Smooth muscle cell (in vitro differentiated cells): ENCODE measurements around the gene UNCX. TPM values are rescaled to one million over a fixed set of nuclear protein-coding genes. Genes with fewer than 3 reads are reported as not detected.
"Not testable (repeated sequence)": the region's sequence is repeated elsewhere in the genome, so short reads cannot be mapped to it uniquely, and the experiment has no call there.

ENCODE experiments used
- DNase-seq: peaks from one replicate; lab custom pipeline; 2025; ENCODE audit not compliant: unreplicated experiment; lab: John Stamatoyannopoulos, UW
- H2AFZ ChIP-seq: fragments of 200-600 bp; sonication (generic); 2 replicates; pipeline ENCODE4 v1.6.0; 2016; ENCODE audit warnings: antibody characterized with exemption, low read depth, mild to moderate bottlenecking
- H3F3A ChIP-seq: fragments of 200-600 bp; sonication (generic); 2 replicates; pipeline ENCODE4 v1.6.0; 2017; ENCODE audit warnings: antibody characterized with exemption, low read depth
- H3K27ac ChIP-seq: fragments of 200-600 bp; sonication (generic); 2 replicates; pipeline ENCODE4 v1.5.1; 2016; ENCODE audit warnings: low read depth, mild to moderate bottlenecking
- H3K27me3 ChIP-seq: fragments of 200-600 bp; sonication (generic); 2 replicates; pipeline ENCODE4 v1.6.1; 2016; ENCODE audit warnings: low read depth, mild to moderate bottlenecking
- H3K36me3 ChIP-seq: fragments of 200-600 bp; sonication (generic); 2 replicates; pipeline ENCODE4 v1.5.1; 2016; ENCODE audit warnings: low read depth
- H3K4me1 ChIP-seq: fragments of 200-600 bp; sonication (generic); 2 replicates; pipeline ENCODE4 v1.5.1; 2016; ENCODE audit warnings: low read depth
- H3K4me2 ChIP-seq: fragments of 200-600 bp; sonication (generic); 2 replicates; pipeline ENCODE4 v1.6.0; 2016; ENCODE audit warnings: mild to moderate bottlenecking
- H3K4me3 ChIP-seq: fragments of 200-600 bp; sonication (generic); 2 replicates; pipeline ENCODE4 v1.5.1; 2016; ENCODE audit warnings: mild to moderate bottlenecking
- H3K79me2 ChIP-seq: fragments of 200-600 bp; sonication (generic); 2 replicates; pipeline ENCODE4 v1.6.0; 2016; ENCODE audit warnings: low read depth, mild to moderate bottlenecking
- H3K9ac ChIP-seq: fragments of 200-600 bp; sonication (generic); 2 replicates; pipeline ENCODE4 v1.6.0; 2016; ENCODE audit warnings: low read depth
- H3K9me3 ChIP-seq: fragments of 200-600 bp; sonication (generic); replicated peaks from 2 replicates; pipeline ENCODE4 v1.5.1; 2016; ENCODE audit warnings: low read depth
- H4K20me1 ChIP-seq: fragments of 200-600 bp; sonication (generic); 2 replicates; pipeline ENCODE4 v1.6.0; 2016; ENCODE audit warnings: low read depth
- CTCF ChIP-seq: fragments of 200-600 bp; sonication (generic); IDR thresholded peaks from 2 replicates; pipeline ENCODE4 v1.5.1; 2017; ENCODE audit warnings: borderline replicate concordance, mild to moderate bottlenecking, antibody characterized with exemption; ENCODE audit not compliant: insufficient read depth, poor library complexity, severe bottlenecking
- WGBS: methylation state at CpG from one replicate; pipeline ENCODE4 v1.1.7; 2016; ENCODE audit warnings: low lambda C conversion rate; 5-methylcytosine and 5-hydroxymethylcytosine counted together
- polyA plus RNA-seq: library from polyadenylated mRNA; unstranded; fragments of >200 nt; fragmentation: Nextera tagmentation; extraction: Ambion mirVana; gene quantifications from 2 replicates; pipeline ENCODE4 v1.2.1, GENCODE V29; 2016
- total RNA-seq: library from RNA; depleted of rRNA; stranded (reverse); fragments of >200 nt; gene quantifications from 2 replicates; pipeline ENCODE4 v1.2.3, GENCODE V29; 2014

Gene UNCX
- total and polyA plus RNA-seq, 2 experiments from 2014 or later = not detected

DNA sequence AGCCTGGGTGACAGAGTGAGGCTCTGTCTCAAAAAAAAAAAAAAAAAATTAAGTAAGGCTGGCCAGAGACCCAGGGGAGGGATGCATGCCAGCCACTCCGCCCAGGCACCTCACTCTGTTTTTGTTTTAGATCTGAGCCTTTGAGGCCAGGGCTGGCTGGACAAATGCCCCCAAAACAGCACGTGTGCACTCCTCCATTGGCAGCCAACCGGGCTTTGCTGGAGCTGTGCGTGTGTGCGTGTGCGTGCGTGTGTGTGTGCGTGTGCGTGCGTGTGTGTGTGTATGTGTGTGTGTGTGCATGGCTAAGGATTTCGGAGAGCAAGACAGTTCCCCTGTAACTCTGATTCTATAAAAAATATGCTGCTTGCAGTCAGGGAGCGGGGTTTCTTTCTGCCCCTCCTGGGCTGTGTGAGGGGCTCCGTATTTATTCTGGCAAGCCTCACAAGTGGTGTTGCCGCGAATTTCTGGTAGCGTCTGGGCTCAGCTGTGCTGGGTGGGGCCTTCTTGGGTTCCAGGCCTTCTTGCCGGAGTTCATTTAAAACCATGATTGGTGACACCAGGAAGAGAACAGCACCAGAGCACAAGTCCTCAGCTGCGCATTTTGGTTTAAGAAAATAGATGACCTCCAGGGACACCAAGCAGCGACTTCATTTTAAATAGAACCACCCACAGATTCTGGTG is 28.1 kb upstream of the UNCX start:
- no peak overlapping the region for H2AFZ ChIP-seq
- peaks cover 15% of the 10 kb centered on the region for H3K27me3 ChIP-seq
- H3K4me3 ChIP-seq = no peak overlapping the region
- WGBS = 76% methylated on average over 19 of the region's 19 CpGs
- no peak overlapping the region for H3K4me2 ChIP-seq
- no peaks in the 10 kb centered on the region for H4K20me1 ChIP-seq
- no peak for DNase-seq
- H3K4me1 ChIP-seq = no peaks in the 10 kb centered on the region
- no peak overlapping the region for H3K9ac ChIP-seq
- no peaks in the 10 kb centered on the region for H3F3A ChIP-seq
- no peak for TF ChIP-seq CTCF
- no peaks in the 10 kb centered on the region for H3K36me3 ChIP-seq
- no peaks in the 10 kb centered on the region for H3K79me2 ChIP-seq
- H3K9me3 ChIP-seq = no peaks in the 10 kb centered on the region
- no peak overlapping the region for H3K27ac ChIP-seq

DNA sequence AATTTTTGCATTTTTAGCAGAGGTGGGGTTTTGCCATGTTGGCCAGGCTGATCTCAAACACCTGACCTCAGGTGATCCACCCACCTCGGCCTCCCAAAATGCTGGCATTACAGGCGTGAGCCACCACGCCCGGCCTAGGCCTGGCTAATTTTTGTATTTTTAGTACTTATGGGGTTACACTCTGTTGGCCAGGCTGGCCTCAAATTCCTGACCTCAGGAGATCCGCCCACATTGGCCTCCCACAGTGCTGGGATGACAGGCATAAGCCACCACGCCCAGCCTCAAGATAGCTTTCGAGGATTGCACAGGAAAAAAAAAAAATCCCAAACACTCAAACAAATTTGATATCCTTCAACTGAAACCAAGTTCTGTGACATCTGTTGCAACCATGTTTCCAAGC is 26.9 kb upstream of the UNCX start:
- H3K36me3 ChIP-seq, H4K20me1 ChIP-seq, H3K4me3 ChIP-seq, H3F3A ChIP-seq, H3K27ac ChIP-seq, H2AFZ ChIP-seq, H3K9ac ChIP-seq, H3K4me1 ChIP-seq, DNase-seq, H3K79me2 ChIP-seq, H3K9me3 ChIP-seq, H3K4me2 ChIP-seq: not testable (repeated sequence)
- H3K27me3 ChIP-seq = peaks cover 16% of the 10 kb centered on the region
- WGBS = 90% methylated on average over 7 of the region's 7 CpGs

DNA sequence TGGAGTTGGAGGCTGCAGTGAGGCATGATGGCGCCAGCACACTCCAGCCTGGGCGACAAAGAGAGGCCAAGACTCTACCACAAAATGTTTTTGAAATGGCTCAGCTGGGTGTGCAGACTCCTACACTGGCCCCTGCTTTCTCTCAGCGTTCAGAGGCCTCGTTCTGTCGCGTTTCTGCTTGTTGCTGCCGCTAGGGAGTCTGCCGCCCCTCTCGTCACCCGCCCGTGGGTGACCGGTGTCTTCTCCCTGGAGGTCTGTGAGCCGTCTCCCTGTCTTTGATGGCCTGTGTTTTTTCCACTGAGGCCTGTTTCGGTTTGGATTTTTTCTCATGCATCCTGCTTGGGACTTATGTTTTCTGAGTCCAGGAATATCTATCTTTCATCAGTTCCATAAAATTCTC is 23.6 kb upstream of the UNCX start:
- no peak overlapping the region for H3K9ac ChIP-seq
- H3K36me3 ChIP-seq = no peaks in the 10 kb centered on the region
- no peaks in the 10 kb centered on the region for H3K4me1 ChIP-seq
- H3F3A ChIP-seq = no peaks in the 10 kb centered on the region
- H3K27ac ChIP-seq = no peak overlapping the region
- no peak overlapping the region for H2AFZ ChIP-seq
- peaks cover 38% of the 10 kb centered on the region for H3K27me3 ChIP-seq
- H4K20me1 ChIP-seq = no peaks in the 10 kb centered on the region
- H3K4me2 ChIP-seq = no peak overlapping the region
- no peak for TF ChIP-seq CTCF
- DNase-seq = no peak
- no peaks in the 10 kb centered on the region for H3K9me3 ChIP-seq
- H3K4me3 ChIP-seq = no peak overlapping the region
- WGBS = 79% methylated on average over 14 of the region's 14 CpGs
- no peaks in the 10 kb centered on the region for H3K79me2 ChIP-seq

GRCh38 chr7:1210321-1210978 is 22.2 kb upstream of the UNCX start:
- peaks cover 51% of the 10 kb centered on the region for H3K27me3 ChIP-seq
- no peak overlapping the region for H3K9ac ChIP-seq

More at GRCh38 chr7:1210321-1210978, 22.2 kb upstream of the UNCX start:
- 88% methylated on average over 18 of the region's 18 CpGs for WGBS
- no peak for DNase-seq
- H3K79me2 ChIP-seq = no peaks in the 10 kb centered on the region
- H2AFZ ChIP-seq = no peak overlapping the region
- H3K4me1 ChIP-seq = no peaks in the 10 kb centered on the region
- TF ChIP-seq CTCF = no peak
- no peaks in the 10 kb centered on the region for H3F3A ChIP-seq
- no peak overlapping the region for H3K27ac ChIP-seq
- H3K4me3 ChIP-seq = no peak overlapping the region
- no peaks in the 10 kb centered on the region for H4K20me1 ChIP-seq
- no peaks in the 10 kb centered on the region for H3K9me3 ChIP-seq
- H3K4me2 ChIP-seq = no peak overlapping the region
- no peaks in the 10 kb centered on the region for H3K36me3 ChIP-seq
